NB4 (cell line): ENCODE results near the gene BTBD9.

Experiments
- CTCF ChIP-seq: IDR thresholded peaks from one replicate; pipeline ENCODE4 v1.5.1; 2012; ENCODE audit warnings: low read depth, low read length
- POLR2A ChIP-seq: IDR thresholded peaks from 2 replicates; pipeline ENCODE4 v1.6.1; 2011; ENCODE audit warnings: mild to moderate bottlenecking; ENCODE audit not compliant: insufficient read length; ENCODE audit errors: extremely low read depth

- TF ChIP-seq CTCF (no peak), POLR2A (no peak)
Measured at GRCh38 chr6:38367231-38367630, 272.5 kb downstream of the BTBD9 start.
